Natural killer cell treated with Interleukin-12 subunit alpha and Interleukin-12 subunit beta and Interleukin-15 and Interleukin-18, amount 100 ng/mL, for 72 hours (primary cell): ENCODE measurements around the gene TTC33. TPM values are rescaled to one million over a fixed set of nuclear protein-coding genes. Genes with fewer than 3 reads are reported as not detected.
A peak's percentile ranks its signal among the peaks of the same experiment; 100 is the strongest.

Source experiments
- ATAC-seq, 2 donors: fragments of 150-1000 bp; cut with Tn5 transposase in 1 of 2; sonication (Bioruptor Pico), chemical (Tn5 transposase) in 1 of 2; 2 replicates each; pipeline ENCODE4 v1.10.0; 2021
- DNase-seq: peaks from one replicate; pipeline ENCODE4 v3.0.0; 2022; ENCODE audit warnings: low spot score
- H3K27ac Mint-ChIP-seq, 2 donors: 1 replicate in 1 of 2; 2 replicates in 1 of 2; pipeline ENCODE4 v1.8.0; 2022; ENCODE audit warnings: mixed read lengths in 2 of 2, mild to moderate bottlenecking in 1 of 2, moderate library complexity in 1 of 2
- H3K27me3 Mint-ChIP-seq, 2 donors: 1 replicate in 1 of 2; 2 replicates in 1 of 2; pipeline ENCODE4 v1.8.0; 2022; ENCODE audit warnings: mixed read lengths in 2 of 2
- H3K36me3 Mint-ChIP-seq: one replicate; pipeline ENCODE4 v1.8.0; 2022; ENCODE audit warnings: mixed read lengths
- H3K4me1 Mint-ChIP-seq, 2 donors: 1 replicate in 1 of 2; 2 replicates in 1 of 2; pipeline ENCODE4 v1.8.0; 2022; ENCODE audit warnings: low read depth in 2 of 2, mixed read lengths in 2 of 2, mild to moderate bottlenecking in 1 of 2
- H3K4me3 Mint-ChIP-seq: one replicate; pipeline ENCODE4 v1.8.0; 2022; ENCODE audit warnings: mixed read lengths
- H3K9me3 Mint-ChIP-seq: 2 replicates; pipeline ENCODE4 v1.8.0; 2022; ENCODE audit warnings: mixed read lengths
- total RNA-seq, 2 donors: library from RNA; stranded (reverse); gene quantifications; one replicate each; pipeline ENCODE4 v1.2.3, GENCODE V29; 2022

Gene TTC33
- total RNA-seq, 2 donors from 2014 or later: 13.5 to 16.9 TPM

DNA sequence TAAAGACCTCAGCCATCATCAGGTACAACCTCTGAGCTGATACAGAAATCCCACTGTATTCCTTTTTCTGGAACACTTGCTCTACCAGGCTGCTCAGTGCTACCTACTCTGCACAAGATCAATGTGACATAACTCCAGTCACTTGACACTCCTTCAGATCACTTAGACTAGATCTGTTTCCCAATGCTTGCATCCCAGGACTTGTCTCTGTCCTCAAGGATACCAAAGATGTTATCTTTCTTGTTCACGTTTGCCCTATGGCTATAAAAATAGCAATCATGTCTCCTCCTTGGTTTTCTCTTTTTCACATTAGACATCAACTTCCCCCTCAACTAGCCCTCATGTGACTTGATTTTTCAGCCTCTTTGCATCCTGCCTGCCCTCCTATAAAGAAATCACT, 264.1 kb downstream of the TTC33 start:
- Mint-ChIP-seq H3K9me3 (peaks cover 5% of the 10 kb centered on the region), H3K4me3 (peak overlapping the region; percentile 45), H3K4me1 (peaks cover 38 to 47% of the 10 kb centered on the region in 2 donors), H3K27ac (peak overlapping the region; percentile 8 to 71), H3K36me3 (peaks cover 15% of the 10 kb centered on the region), H3K27me3 (no peaks in the 10 kb centered on the region)
- DNase-seq (no peak), ATAC-seq (no peak)

DNA sequence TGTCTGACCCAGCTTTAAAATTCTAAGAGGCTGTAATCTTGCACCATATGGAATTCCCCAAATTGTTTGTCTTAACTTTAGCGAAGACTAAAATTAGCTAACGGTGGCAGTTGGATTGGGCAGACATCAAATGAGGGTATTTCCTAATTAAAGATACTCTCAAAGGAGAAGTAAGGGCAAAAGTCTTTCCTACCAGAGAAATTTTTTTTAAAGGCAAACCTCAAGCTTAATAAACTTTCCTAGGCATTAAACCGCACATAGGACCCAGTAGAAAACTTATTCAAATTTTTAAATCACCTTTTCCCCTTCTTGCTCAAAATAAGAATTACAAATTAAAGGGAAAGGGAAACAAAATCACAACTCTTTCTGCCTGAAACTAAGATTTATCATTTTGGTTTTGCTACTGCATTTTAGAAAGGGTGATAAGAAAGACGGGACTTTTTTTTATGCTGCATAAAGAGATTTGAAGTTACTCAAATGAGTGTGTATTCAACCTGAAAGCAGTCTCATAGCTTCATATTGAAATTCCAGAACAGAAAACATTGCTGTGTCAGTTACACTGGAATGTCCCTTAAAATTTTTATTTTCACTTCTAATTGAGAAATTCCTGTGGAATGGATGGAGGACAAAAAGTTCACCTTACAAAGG, 265.2 kb downstream of the TTC33 start:
- DNase-seq: no peak
- H3K4me3 Mint-ChIP-seq: peak overlapping the region; percentile 71
- peak; percentile 56 to 76 for ATAC-seq
- no peaks in the 10 kb centered on the region for H3K27me3 Mint-ChIP-seq
- peak overlapping the region; percentile 71 to 77 for H3K27ac Mint-ChIP-seq
- peaks cover 5% of the 10 kb centered on the region for H3K9me3 Mint-ChIP-seq
- peaks cover 15% of the 10 kb centered on the region for H3K36me3 Mint-ChIP-seq
- peaks cover 46 to 53% of the 10 kb centered on the region in 2 donors for H3K4me1 Mint-ChIP-seq

DNA sequence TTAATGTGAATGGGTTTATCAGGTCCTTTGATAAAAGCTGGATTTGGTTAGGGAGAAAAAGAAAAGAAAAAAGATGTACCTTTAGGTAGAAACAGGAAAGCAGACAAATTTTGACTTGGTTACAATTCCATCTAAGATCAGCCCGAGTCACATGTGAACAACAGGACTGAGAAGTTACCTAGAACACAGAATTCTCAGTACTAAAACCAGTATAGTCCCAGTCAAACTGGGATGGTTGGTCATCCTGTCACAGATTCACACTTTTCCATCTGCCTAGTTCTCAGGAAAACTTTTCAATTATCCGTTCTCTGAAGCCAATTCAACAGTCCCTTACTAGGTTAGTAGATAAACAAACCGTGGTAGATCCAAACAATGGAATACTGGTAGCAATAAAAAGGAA, 266.3 kb downstream of the TTC33 start:
- Mint-ChIP-seq H3K27ac (peak overlapping the region; percentile 77 to 83), H3K9me3 (peaks cover 5% of the 10 kb centered on the region), H3K27me3 (no peaks in the 10 kb centered on the region), H3K4me1 (peaks cover 49 to 52% of the 10 kb centered on the region in 2 donors), H3K4me3 (peak overlapping the region; percentile 1), H3K36me3 (peaks cover 15% of the 10 kb centered on the region)
- DNase-seq: no peak
- ATAC-seq: no peak

DNA sequence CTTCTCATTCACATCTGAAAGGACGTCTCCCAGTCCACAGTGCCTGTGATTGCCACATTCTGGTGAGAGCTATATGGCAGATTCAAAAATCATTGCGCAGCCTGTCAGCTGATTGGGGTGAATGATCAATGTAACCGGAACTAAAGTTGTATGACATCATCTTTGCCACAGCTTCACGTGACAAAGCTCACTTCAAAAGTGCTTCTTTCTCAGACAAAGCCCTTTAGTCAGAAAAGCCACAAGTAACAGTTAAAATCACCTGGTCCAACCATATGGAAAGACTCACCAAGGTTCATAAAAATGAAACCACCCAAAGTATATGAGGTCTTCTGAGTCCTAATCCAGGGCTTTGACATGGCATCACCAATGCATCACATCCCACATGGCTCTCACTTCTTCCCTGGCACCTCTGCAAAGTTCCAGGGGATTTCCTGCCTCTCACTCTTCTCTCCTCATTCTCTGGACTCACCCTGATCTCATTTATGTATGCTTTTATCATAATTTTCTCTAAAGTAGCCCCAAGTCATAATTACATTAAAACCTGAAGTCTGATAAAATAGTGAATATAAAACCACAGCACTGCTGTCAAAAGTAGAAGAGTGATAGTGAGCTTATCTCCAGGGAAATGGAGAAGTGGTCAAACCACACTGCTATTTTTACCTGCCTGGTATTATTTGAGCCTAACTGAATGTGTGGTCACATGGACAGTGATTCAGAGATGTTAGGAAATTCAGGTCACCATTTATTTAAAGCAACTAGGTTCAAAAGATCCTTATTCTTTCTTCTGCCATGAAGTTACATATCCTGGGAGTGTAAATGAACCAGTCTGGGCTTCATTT, 269.1 kb downstream of the TTC33 start:
- peaks cover 1% of the 10 kb centered on the region for H3K36me3 Mint-ChIP-seq
- H3K4me3 Mint-ChIP-seq: peak overlapping the region; percentile 56
- DNase-seq (peak; percentile 82), ATAC-seq (peak; percentile 81)
- peaks cover 1% of the 10 kb centered on the region for H3K9me3 Mint-ChIP-seq
- peak overlapping the region; percentile 88 to 94 for H3K27ac Mint-ChIP-seq
- H3K4me1 Mint-ChIP-seq: peaks cover 43 to 58% of the 10 kb centered on the region in 2 donors
- H3K27me3 Mint-ChIP-seq: no peaks in the 10 kb centered on the region

DNA sequence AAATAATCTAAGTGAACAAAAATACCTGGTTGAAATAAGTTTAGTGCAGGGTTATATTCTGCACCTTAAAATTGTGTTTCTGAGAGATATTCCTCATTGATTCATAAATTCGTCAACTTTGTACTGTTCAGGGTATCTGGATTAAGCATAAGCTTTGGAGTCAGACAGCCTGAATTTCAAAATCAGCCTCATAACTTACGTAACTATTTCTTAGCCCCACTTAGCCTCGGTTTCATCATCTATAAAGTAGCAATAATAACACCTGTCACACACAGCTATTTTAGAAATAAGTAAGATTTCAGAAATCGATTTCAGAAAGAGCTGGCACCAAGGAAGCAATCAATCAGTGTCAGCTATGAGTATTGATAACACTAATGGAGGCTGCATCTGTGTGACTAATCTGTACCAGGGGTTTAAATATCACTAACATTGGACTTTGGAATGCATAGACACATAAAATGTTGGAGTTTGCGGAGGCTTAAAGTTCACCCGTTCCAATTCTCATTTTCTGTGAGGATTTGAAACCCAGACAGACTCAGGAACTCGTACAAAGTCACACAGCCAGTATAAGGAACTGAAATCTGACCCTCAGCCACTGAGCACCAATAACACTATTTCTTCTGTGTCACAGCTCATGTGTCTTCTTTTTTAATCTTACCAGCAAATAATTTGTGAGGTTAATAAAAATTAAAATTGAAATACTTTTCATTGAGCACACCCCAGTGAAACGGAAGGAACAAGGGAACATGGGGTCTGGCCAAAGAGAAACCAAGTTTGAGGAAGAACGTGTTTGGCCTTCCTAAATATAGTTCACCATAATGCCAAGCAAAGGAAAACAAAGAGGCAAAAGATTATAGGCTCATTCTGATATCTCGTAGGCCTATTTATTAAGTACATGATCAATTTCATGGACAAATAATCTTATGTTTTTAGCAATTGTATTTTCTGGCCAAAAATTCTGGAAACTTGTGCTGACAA, 270.5 kb downstream of the TTC33 start:
- Mint-ChIP-seq H3K9me3 (no peaks in the 10 kb centered on the region), H3K4me3 (peak overlapping the region; percentile 56), H3K36me3 (no peaks in the 10 kb centered on the region), H3K27me3 (no peaks in the 10 kb centered on the region), H3K4me1 (peaks cover 46 to 62% of the 10 kb centered on the region in 2 donors), H3K27ac (peak overlapping the region; percentile 50 to 94)
- no peak for DNase-seq
- ATAC-seq: no peak

DNA sequence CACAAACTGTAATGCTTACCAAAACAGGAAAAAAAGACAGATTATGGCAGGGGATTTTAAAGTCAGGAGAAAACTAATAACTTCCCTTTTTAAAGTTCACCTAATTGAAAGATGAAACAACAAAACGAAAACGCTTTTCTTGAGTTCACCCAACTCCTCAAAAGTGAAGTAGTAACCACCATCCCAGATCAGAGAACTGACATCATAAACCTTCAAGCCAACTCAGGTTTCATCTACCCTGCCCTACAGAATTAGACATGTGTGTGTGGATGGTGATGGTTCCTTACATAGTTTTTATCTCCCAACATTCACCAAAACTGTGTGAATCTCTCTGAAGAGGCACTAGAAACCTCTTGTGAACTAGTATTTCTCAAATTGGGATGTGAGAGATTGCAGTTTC, 271.3 kb downstream of the TTC33 start:
- no peak for DNase-seq
- Mint-ChIP-seq H3K4me1 (peaks cover 48 to 68% of the 10 kb centered on the region in 2 donors), H3K36me3 (no peaks in the 10 kb centered on the region), H3K9me3 (no peaks in the 10 kb centered on the region), H3K27me3 (no peaks in the 10 kb centered on the region), H3K4me3 (no peak overlapping the region), H3K27ac (peak overlapping the region; percentile 50 to 94)
- ATAC-seq: no peak

DNA sequence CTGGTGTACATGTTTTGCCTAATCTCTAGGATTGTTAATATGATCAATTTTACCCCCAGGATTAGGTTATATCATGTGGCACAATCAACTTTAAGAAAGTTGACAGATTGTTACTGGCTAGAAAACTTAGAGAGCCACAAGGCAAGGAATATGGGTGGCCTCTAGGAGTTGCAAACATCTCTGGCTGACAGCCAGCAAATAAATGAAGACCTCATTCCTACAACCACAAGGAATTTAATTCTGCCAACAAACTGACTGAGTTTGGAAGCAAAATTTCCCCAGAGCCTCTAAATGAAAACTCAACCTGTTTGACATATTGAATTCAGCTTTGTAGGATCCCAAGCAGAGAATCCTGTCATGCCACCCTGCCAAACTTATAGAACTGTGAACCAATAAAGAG, 272.4 kb downstream of the TTC33 start:
- no peaks in the 10 kb centered on the region for H3K9me3 Mint-ChIP-seq
- H3K36me3 Mint-ChIP-seq: no peaks in the 10 kb centered on the region
- no peak for ATAC-seq
- DNase-seq: no peak
- peak overlapping the region in 1 of 2 donors; percentile 94 for H3K27ac Mint-ChIP-seq
- no peak overlapping the region for H3K4me3 Mint-ChIP-seq
- H3K27me3 Mint-ChIP-seq: no peaks in the 10 kb centered on the region
- peaks cover 42 to 78% of the 10 kb centered on the region in 2 donors for H3K4me1 Mint-ChIP-seq

DNA sequence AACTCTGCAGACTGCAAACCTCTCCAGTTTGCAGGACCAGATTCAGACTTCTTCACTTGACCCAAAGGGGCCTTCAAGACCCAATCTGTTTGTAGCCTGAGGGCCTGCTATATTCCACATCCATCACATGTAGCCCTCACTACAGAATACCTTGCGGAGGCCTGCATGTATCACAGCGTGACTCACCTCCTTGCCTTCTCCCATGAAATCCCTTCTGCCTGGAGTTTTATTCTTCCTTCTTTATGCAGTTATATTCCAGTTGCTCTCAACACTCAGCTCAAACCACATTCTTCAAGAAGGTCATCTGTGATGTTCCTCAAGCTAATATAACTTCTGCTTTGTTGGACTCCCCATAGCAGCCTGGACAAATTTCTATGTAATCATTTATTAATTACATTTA, 274.5 kb downstream of the TTC33 start:
- H3K27me3 Mint-ChIP-seq: no peaks in the 10 kb centered on the region
- peaks cover 32 to 65% of the 10 kb centered on the region in 2 donors for H3K4me1 Mint-ChIP-seq
- H3K27ac Mint-ChIP-seq: peak overlapping the region; percentile 27 to 63

DNA sequence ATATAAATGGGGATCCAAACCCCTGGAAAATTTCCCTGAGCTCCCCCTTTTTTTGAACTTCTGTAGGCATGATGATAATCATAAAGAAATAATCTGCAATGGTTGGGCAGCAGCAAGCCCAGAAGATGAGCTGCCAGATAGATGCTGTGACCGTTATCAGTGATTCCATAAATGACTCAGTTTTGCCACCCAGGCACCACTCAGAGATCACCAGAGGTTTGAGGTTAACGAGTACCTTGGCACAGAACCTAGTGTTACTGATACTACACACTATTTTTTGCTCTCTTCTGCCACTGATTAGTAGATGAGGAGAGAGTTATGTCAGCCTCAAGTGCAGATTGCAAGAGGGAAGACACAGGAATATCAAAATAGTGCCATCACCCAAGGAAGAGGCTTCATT, 275.4 kb downstream of the TTC33 start:
- peak overlapping the region; percentile 63 to 71 for H3K27ac Mint-ChIP-seq
- H3K36me3 Mint-ChIP-seq: no peaks in the 10 kb centered on the region
- ATAC-seq: peak; percentile 93 to 96
- DNase-seq: peak; percentile 64
- peak overlapping the region; percentile 56 for H3K4me3 Mint-ChIP-seq
- H3K4me1 Mint-ChIP-seq: peaks cover 29 to 59% of the 10 kb centered on the region in 2 donors
- H3K9me3 Mint-ChIP-seq: no peaks in the 10 kb centered on the region
- no peaks in the 10 kb centered on the region for H3K27me3 Mint-ChIP-seq

More for the DNA sequence above, 274.5 kb downstream of the TTC33 start:
- ATAC-seq (no peak), DNase-seq (no peak)
- H3K4me3 Mint-ChIP-seq: peak overlapping the region; percentile 56
- H3K9me3 Mint-ChIP-seq: no peaks in the 10 kb centered on the region
- no peaks in the 10 kb centered on the region for H3K36me3 Mint-ChIP-seq

DNA sequence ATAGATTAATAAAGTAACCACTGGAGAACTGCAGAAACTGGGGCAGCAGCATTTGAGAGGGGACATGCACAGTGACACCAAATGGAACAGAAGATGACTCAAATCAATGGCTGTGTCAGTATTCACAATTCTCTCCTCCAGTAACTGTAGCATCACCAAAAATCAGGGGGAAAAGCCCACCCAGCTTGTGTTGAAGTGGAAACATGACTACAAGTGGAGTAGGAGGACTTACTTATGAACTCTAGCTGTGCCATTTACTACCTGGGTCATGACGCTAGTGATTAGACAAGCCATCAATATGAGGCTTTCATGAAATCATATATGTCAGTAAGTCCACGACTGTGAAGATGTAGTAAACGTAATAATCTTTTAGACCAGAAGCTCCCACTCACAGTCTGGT, 275.8 kb downstream of the TTC33 start:
- Mint-ChIP-seq H3K9me3 (no peaks in the 10 kb centered on the region), H3K27ac (peak overlapping the region; percentile 63 to 71), H3K4me1 (peaks cover 25 to 55% of the 10 kb centered on the region in 2 donors), H3K36me3 (no peaks in the 10 kb centered on the region), H3K27me3 (no peaks in the 10 kb centered on the region), H3K4me3 (peak overlapping the region; percentile 56)
- peak; percentile 13 to 53 for ATAC-seq
- no peak for DNase-seq

DNA sequence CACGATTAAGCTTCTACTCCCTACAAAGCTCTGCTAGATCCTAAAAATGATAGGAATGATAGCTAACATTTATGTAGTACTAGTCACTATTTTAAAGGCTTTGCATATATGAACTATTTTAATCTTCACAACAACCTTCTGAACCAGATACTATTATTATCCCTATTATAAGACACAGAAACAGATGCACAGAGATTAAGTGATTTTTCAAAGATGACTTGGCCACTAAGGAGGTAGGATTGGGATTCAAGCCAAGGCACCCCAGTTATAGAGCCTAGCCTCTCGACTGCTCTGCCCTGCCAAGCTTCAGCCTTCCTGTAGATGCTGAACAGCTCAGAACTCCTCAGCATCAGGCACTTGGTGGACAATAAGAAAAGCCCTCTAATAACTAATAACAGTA, 277.0 kb downstream of the TTC33 start:
- ATAC-seq (no peak), DNase-seq (no peak)
- no peaks in the 10 kb centered on the region for H3K9me3 Mint-ChIP-seq
- H3K27ac Mint-ChIP-seq: peak overlapping the region in 1 of 2 donors; percentile 49
- no peaks in the 10 kb centered on the region for H3K27me3 Mint-ChIP-seq
- H3K4me3 Mint-ChIP-seq: no peak overlapping the region
- peaks cover 23 to 43% of the 10 kb centered on the region in 2 donors for H3K4me1 Mint-ChIP-seq
- H3K36me3 Mint-ChIP-seq: no peaks in the 10 kb centered on the region

DNA sequence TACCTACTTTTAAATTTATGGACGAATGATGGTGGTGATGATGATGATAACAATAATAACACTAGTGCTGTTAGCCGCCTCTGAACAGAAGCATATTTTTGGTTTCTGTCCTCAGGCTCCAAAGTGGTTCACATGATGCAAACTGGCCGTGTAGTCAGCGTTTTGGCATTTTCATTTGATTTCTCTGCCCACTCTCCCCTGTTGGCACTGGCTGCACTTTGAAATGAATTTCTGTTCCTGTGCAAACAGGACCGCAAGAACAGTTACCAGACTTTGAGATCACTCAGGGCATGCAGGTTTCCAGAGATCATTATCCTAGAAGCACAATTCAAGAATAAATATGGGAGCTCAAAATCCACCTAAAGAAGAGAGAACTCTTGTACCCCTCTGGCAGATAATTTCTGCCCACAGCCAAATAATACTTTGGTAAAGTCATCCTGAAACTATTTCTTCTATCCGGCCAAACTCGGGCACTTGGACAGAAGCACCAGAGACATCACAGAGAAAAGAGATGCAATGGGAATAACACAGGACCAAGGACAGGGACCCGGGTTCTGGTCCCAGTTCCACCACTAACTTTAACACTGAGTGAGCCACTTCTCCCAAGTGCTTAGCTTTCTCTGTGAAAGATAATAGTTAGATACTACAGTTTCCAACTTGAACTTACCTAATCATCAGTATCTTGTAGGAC, 277.8 kb downstream of the TTC33 start:
- peaks cover 6% of the 10 kb centered on the region for H3K36me3 Mint-ChIP-seq
- H3K4me1 Mint-ChIP-seq: peaks cover 23 to 38% of the 10 kb centered on the region in 2 donors
- H3K4me3 Mint-ChIP-seq: no peak overlapping the region
- ATAC-seq (no peak), DNase-seq (no peak)
- H3K27ac Mint-ChIP-seq: no peak overlapping the region
- H3K27me3 Mint-ChIP-seq: no peaks in the 10 kb centered on the region
- no peaks in the 10 kb centered on the region for H3K9me3 Mint-ChIP-seq

DNA sequence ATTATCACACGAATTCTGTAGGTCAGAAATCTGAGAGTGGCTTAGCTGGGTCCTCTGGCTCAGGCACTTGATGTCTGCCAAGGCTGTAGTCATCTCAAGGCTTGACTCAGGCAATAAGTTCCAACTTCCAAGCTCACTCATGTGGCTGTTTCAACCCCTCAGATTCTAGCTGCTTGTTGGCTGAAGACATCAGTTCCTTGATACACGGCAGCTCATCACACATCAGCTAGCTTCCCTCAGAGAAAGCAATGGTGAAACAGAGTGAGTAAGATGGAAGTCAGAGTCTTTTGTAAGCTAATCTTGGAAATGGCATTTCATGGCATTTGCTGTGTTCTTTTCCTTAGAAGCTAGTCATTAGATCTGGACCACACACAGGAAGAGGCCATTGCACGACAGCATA, 280.2 kb downstream of the TTC33 start:
- no peak for DNase-seq
- peaks cover 7% of the 10 kb centered on the region for H3K9me3 Mint-ChIP-seq
- no peaks in the 10 kb centered on the region for H3K27me3 Mint-ChIP-seq
- H3K36me3 Mint-ChIP-seq: peaks cover 10% of the 10 kb centered on the region
- ATAC-seq: no peak
- no peak overlapping the region for H3K27ac Mint-ChIP-seq
- H3K4me3 Mint-ChIP-seq: no peak overlapping the region
- peaks cover 14 to 21% of the 10 kb centered on the region in 2 donors for H3K4me1 Mint-ChIP-seq
